Bronchial epithelial cell (primary cell): ENCODE data around the gene TMEM252. TPM values are rescaled to one million over a fixed set of nuclear protein-coding genes. Genes with fewer than 3 reads are reported as not detected.

Experiments
- DNase-seq: peaks from one replicate; pipeline ENCODE4 v3.0.0-alpha.2; 2010; ENCODE audit warnings: low read depth
- FAIRE-seq: peaks from 2 replicates; lab custom pipeline; 2011; peaks lifted over from hg19 to GRCh38; lab: Jason Lieb, UNC
- H3K27me3 ChIP-seq: 2 replicates; pipeline ENCODE4 v1.5.1; 2011; ENCODE audit warnings: low read length; ENCODE audit not compliant: control insufficient read depth, insufficient read depth
- H3K36me3 ChIP-seq: 2 replicates; pipeline ENCODE4 v1.5.1; 2011; ENCODE audit warnings: low read length; ENCODE audit not compliant: control insufficient read depth, insufficient read depth
- H3K4me3 ChIP-seq: 2 replicates; pipeline ENCODE4 v1.5.1; 2011; ENCODE audit warnings: mild to moderate bottlenecking, low read depth, low read length, control low read depth
- CTCF ChIP-seq: IDR thresholded peaks from 2 replicates; pipeline ENCODE4 v1.5.1; 2011; ENCODE audit warnings: mild to moderate bottlenecking, moderate library complexity, low read length, control low read depth, inconsistent platforms; ENCODE audit not compliant: insufficient read depth, severe bottlenecking
- total RNA-seq: library from RNA; depleted of rRNA; stranded (reverse); fragments of >200 nt; gene quantifications from 2 replicates; pipeline ENCODE4 v1.2.1, GENCODE V29; 2014

The TMEM252 gene
- total RNA-seq, 1 donor from 2014 or later, result not detected

- FAIRE-seq, result no peak
- DNase-seq, result no peak
- H3K27me3 ChIP-seq, result no peaks in the 10 kb centered on the region
- H3K36me3 ChIP-seq, result no peaks in the 10 kb centered on the region
- H3K4me3 ChIP-seq, result no peak overlapping the region
- peak; percentile 20 for TF ChIP-seq CTCF
Measured at GRCh38 chr9:68560071-68560844, 19.6 kb upstream of the TMEM252 start.

- TF ChIP-seq CTCF, result no peak
- FAIRE-seq (no peak), DNase-seq (no peak)
- Histone ChIP-seq H3K27me3 (no peaks in the 10 kb centered on the region), H3K36me3 (no peaks in the 10 kb centered on the region), H3K4me3 (no peak overlapping the region)
Measured at GRCh38 chr9:68558545-68558944, 17.9 kb upstream of the TMEM252 start.

- no peak overlapping the region for H3K4me3 ChIP-seq
- H3K27me3 ChIP-seq, result no peaks in the 10 kb centered on the region
- DNase-seq (no peak), FAIRE-seq (no peak)
- no peaks in the 10 kb centered on the region for H3K36me3 ChIP-seq
- TF ChIP-seq CTCF, result no peak
Measured at GRCh38 chr9:68555437-68556150, 14.9 kb upstream of the TMEM252 start.

- DNase-seq (peak; percentile 50), FAIRE-seq (no peak)
- no peak overlapping the region for H3K4me3 ChIP-seq
- H3K36me3 ChIP-seq, result no peaks in the 10 kb centered on the region
- no peak for TF ChIP-seq CTCF
- no peaks in the 10 kb centered on the region for H3K27me3 ChIP-seq
Measured at GRCh38 chr9:68552700-68553476, 12.2 kb upstream of the TMEM252 start.

GRCh38 chr9:68551191-68551590 is 10.5 kb upstream of the TMEM252 start:
- DNase-seq (no peak), FAIRE-seq (no peak)
- no peak for TF ChIP-seq CTCF
- no peaks in the 10 kb centered on the region for H3K27me3 ChIP-seq
- H3K36me3 ChIP-seq, result no peaks in the 10 kb centered on the region
- no peak overlapping the region for H3K4me3 ChIP-seq
